Measurements from ENCODE around the gene SDHC.

Gene SDHC, protein sequence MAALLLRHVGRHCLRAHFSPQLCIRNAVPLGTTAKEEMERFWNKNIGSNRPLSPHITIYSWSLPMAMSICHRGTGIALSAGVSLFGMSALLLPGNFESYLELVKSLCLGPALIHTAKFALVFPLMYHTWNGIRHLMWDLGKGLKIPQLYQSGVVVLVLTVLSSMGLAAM

DNA sequence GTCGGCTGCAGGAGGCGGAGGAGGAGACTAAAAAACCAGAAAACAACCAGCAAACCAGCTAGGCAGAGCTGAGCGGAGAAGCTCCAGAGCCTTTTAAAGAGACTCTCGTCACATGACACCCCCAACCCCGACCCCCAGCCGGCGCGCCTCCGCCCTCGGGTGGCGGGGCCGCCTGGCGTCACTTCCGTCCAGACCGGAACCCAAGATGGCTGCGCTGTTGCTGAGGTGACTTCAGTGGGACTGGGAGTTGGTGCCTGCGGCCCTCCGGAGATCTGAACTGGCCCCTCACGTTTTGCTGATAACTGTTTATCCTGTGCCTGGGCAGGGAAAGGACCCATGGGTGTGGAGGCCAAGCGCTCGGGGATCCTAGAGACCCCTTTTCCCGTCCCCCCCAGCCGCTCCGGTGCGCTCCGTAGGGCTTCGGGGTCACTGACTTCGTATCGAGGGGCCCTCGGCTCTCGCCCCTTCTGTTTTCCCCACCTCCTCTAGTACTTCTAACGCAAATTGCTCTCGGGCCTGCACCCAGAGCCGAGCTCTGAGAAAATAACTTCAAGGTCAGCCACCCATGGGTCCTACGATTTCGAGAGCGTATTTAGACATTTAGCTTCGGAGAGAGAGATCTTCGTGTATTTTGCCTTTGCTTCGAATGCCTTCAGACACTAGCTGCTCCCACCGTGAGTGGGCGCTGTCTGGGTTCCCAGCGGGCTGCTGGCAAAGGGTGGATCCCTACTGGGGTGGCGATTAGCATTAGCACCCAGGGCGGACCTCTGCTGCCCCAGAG lies at the start of gene SDHC:
Gene SDHC (plus strand): TSS at position 181 of the 781 bp plus-strand sequence. CDS start 25 bp downstream, at position 206.
- peak; percentile 67 to 78 for DNase-seq (ENCODE audit: low read depth in 1 of 2, low spot score in 1 of 2)

DNA sequence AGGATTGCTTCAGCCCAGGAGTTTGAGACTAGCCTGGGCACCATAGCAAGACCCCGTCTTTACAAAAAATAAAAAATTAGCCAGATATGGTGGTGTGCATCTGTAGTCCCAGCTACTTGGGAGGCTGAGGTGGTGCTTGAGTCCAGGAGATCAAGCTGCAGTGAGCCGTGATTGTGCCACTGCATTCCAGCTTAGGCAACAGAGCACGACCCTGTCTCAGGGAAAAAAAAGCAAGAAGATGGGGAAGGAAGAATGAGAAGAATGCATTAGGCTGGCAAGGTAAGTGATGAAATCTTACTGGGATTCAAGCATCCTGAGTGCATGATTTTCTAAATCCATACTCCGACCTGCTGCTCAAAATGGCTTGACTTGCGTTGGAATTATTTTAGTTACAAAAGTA lies 48.9 kb upstream of the SDHC start:
- no peak for DNase-seq (ENCODE audit: low read depth in 1 of 2, low spot score in 1 of 2)

DNA sequence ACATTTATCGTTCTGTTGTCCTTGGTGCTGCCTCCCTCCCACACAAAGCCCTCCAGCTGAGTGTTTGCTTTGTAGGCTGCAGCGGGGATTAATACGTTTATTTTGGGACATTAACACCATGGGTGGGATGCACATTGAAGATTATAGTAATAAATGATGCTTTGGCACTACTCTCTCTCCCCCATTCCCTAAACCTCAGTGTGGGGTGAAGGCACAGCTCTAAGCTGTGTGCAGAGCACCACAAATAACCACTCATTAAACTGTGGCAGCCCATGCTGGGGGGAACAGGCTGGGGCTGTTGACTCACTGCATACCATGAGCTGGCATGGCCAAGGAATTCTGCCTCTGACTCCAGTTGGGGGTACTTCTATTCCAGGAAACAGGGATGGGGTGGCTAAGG lies 48.0 kb upstream of the SDHC start:
- DNase-seq (ENCODE audit: low read depth in 1 of 2, low spot score in 1 of 2), result no peak

DNA sequence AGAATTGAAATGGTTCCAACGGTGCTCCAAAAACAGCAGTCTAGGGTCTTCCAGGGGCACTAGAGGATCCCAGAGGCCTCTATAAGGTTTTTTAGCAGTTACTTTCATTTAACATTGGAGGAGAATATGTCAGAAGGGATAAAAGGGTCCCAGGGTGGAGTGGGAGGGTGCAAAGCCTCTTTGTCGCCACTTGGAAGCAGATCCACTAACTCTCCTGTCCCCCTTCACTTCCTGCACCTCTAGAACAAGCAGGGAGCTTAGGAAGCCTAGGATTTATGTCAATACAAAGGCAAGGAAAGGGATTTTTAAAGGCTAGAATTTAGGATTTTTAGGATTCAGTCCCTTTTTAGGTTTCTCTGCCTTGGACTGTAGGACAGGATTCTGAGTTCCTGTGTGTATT lies 47.3 kb upstream of the SDHC start:
- DNase-seq (ENCODE audit: low read depth in 1 of 2, low spot score in 1 of 2), result no peak

DNA sequence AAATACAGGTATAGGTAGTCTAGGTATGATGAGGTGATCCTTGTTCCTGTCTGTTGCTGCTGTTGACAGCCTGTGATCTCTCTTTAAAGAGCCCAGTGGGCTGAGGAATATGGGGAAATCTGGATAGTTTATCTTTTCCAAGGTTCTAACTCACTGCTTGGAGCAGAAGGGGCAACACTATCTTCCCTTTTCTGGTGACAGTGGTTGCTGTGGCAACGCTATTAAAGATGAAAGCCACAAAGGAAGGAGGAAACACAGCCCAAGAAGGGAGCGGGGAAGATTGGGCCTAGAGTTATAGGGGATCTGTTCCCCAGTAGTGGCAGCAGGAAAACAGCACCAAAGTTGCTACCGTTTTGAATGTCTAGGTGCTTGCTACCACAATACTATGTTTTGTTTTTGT lies 46.9 kb upstream of the SDHC start:
- no peak for DNase-seq (ENCODE audit: low read depth in 1 of 2, low spot score in 1 of 2)

DNA sequence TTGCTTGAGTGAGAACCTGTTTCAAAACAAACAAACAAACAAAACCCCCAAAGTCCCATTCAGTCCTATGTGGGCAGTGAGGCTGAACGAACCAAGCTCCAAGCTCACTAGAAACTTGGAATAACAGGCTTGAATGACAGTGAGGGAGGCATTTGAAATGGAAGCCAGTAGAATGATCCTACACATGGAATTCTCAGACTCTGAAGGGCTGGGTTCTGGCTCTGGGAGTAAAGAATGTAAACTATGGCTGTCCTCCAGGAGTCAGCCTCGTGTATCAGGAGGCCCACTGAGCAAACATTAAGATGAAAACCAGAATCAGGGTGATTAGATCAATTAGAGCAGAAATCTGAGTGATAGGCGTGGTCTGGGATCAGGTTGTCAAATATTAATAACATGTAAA lies 40.8 kb upstream of the SDHC start:
- no peak for DNase-seq (ENCODE audit: low read depth in 1 of 2, low spot score in 1 of 2)

DNA sequence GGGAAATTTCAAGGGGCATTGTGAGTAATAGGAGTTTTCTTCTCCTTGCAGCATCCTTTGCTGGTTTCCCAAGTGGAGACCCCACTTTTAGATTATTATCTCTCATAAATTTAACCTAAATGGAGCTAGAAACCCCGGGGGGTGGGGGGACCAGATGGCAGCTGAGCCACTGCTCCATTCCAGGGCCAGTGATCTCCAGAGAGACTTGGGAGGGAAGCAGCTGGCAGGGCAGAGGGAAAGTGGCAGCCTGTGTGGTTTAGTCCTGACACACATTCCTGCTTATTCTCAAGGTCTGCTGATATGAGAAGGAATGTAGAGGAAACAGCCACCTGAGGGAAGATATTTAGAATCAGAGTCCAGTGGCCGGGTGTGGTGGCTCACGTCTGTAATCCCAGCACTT lies 39.3 kb upstream of the SDHC start:
- no peak for DNase-seq (ENCODE audit: low read depth in 1 of 2, low spot score in 1 of 2)

DNA sequence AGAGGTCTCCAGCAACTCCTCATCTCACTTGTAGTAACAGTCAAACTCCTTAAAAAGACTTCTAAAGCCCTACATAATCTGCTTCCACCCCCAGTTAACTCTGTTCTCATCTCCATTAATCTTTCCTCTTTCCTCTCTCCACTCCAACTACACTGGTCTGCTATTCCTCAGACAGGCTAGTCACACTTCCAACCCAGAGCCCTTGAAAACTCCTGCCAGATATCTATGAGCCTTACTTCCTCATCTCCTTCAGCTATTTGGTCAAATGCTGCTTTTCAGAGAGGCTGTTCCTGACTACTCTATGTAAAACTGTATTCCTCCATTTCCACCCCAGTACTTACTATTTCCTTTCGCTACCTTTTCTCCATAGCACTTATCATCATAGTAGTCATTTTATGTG lies 31.2 kb upstream of the SDHC start:
- no peak for DNase-seq (ENCODE audit: low read depth in 1 of 2, low spot score in 1 of 2)

DNA sequence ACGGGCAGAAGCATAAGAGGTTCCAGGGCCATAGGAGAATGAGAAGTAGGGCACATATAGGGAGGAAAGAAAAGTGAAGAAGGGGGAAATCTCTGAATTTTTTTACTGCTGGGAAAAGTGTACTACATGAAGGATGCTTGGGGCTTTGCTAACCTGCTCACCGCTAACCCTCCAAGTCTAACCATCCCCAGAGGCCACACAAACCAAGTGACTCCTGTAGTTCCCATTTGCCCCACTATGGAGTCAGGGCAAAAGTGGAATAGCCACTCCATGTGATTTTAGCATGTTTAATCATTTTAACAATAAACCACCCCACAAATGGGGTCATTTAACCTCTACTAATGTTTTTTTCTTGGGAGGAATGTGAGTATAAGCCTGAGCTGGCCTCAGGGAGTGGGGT lies 29.1 kb upstream of the SDHC start:
- DNase-seq (ENCODE audit: low read depth in 1 of 2, low spot score in 1 of 2), result no peak

DNA sequence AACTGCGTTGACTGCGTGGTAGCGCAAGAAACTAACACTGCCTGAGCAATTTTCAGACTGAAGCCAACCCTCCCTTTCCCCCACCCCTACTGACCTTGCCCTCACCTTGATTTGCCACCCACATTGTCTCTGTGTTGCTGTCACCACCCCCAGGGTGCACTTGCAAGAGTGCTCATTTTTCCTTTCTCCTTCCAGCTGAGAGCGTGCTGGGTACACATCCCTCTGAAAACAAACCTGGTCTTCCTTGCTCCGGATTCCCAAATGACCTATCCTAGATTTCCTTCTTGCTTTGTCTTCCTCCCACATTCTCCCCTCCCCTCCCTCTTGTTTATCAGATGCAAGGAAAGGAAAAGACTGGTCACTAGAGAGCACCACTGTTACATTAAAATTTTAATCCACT lies 28.7 kb upstream of the SDHC start:
- DNase-seq (ENCODE audit: low read depth in 1 of 2, low spot score in 1 of 2), result no peak

DNA sequence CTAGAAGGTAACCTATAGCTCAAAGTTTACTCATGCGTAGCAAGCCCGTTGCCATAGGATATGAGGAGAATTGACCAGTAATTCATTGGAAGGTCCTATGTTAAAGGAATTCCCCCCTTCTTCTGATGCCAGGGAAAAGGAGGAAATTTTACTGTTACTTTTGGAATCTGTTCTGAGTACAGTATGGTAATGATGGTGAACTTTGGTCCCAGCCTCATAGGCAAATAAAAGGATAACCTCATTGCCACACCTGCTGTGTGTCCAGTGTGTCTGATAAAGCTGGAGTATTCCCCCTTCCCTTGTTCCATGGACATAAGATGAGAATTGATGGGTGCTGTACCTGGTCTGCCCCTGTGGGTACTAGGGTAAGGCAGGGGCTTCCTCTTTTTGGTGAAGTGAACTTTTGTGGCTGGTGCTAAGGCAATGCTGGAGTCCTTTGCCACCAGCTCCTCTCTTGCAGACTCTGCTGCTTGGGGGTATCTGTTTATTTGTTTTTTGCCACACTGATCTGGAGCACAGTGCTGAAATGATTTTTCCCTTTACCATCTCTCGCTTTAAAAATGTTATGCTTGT lies 26.6 kb upstream of the SDHC start:
- DNase-seq (ENCODE audit: low read depth in 1 of 2, low spot score in 1 of 2), result no peak

DNA sequence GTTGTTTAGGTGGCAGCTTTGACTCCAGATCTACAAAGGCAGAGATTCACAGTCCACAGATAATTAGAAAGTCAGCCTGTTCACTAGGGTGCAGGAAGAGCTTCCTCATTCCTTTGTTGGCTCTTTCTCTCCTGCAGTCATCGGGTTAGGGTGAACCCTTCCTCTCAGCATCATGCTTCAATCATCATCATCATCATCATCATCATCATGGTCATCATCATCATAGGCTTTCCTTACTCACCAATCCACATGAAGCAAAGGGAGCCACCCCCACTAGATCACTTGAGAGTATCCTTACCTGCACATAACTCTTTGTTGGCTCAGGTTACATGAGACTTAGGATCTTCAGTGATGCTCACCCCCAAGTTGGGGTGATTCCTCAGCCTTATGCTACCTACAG lies 23.4 kb upstream of the SDHC start:
- DNase-seq (ENCODE audit: low read depth in 1 of 2, low spot score in 1 of 2), result no peak

DNA sequence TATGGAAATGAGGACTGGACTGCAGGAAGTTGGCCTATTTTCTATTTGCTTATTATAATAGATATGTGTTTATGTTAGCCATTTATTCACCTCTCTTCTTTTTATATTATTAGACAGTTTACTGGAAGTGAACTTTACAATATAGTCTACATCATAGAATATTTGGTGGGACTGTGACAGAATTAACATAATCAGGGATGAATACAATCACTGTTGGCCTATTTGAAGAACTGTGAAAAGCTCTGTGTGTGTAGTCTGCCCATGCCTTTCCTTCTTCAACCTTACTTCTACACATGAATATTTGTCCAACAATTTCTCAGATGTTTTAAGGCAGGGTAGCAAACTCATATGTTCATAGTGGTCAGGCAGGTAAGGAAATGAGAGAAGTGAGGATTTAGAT lies 16.8 kb upstream of the SDHC start:
- DNase-seq (ENCODE audit: low read depth in 1 of 2, low spot score in 1 of 2), result no peak

DNA sequence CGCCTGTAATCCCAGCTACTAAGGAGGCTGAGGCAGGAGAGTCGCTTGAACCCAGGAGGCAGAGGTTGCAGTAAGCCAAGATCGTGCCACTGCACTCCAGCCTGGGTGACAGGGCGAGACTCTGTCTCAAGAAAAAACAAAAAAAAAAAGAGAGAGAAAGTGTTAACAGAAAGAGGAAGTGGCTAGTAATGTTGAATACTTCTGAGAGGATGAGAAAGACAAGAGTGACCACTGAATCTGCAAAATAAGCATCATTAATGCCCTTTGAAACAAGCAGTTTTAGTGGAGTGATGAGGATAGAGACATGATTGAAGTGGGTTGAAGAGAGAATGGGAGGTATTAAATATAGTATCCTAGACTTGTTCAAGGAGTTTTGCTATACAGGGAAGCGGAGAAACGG lies 16.1 kb upstream of the SDHC start:
- no peak for DNase-seq (ENCODE audit: low read depth in 1 of 2, low spot score in 1 of 2)

DNA sequence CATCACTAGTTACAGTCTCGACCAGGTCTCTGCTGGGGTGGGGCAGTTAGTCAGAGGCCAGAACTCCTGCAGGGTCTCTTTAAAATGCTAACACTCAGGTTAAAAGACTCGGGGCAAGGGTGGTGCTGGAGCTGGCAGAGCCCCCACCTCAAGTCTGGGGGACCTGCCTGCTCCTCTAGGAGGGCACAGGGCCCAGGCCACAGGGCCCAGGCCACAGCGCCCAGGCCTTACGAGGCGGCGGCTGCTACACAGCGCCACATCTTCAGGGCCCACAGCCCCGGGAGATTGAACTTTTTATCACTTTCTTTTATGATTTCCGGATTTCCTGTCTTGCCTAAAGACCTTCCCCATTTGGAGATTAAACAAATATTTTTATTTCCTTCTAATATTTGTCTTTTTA lies 14.8 kb upstream of the SDHC start:
- no peak for DNase-seq (ENCODE audit: low read depth in 1 of 2, low spot score in 1 of 2)

DNA sequence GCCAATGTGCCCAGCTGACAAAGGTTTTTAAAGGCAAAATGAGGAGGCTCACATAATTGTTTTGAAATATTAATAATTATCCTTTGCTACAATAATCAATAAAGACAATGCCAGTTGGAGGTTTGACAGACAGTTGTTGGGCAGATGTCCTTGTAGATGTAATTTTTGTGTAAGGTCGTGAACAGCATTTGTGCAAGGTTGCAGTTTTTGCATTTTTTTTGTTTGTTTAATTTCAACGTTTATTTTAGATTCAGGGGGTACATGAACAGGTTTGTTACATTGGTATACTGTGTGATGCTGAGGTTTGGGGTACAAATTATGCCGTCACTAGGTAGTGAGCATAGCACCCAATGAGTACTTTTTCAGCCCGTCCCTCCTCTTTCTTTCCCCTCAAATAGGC lies 13.7 kb upstream of the SDHC start:
- no peak for DNase-seq (ENCODE audit: low read depth in 1 of 2, low spot score in 1 of 2)

DNA sequence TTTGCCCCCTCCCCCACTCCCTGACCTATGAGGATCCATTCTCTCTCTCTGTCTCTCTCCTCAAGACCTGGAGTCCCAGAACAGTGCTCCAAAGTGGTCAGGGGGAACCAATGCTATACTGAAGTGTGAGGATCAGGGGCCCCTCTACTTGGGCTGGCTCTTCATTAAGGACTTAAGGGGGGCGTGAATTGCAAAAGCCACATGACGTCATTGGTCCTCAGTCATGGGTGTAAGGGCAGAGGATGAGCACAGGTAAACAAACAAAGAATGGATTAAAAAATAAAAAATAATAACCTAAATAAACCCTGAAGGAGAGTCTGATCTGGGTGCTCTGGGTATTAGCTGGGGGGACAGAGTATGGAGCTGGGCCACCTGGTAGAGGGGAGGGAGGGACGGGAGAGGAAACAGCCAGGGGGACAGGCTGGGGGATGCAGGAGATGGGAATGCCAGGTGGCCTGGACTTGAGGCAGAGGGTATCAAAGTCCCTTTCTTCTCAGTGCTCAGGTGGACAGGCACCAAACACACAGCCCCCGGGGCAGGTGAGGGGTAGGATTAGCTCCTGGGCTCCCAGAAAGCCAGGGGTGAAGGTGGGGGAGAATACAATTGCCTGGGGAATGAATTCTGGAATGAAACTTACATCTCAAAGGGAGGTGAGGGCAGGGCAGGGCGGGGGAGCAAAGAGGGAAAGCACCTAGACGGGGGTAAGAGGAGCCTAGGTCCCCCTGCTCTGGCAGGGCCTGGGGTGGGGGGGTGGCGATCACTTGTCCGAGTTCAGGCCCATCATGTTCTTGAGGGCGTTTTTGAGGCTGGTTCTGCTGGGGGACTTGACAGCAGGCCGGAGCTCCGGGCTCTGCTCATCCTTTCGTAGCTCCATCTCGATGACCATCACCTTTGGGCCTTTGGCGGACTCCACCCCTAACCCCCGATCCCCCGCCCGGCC lies 9.0 kb upstream of the SDHC start:
- no peak for DNase-seq (ENCODE audit: low read depth in 1 of 2, low spot score in 1 of 2)

DNA sequence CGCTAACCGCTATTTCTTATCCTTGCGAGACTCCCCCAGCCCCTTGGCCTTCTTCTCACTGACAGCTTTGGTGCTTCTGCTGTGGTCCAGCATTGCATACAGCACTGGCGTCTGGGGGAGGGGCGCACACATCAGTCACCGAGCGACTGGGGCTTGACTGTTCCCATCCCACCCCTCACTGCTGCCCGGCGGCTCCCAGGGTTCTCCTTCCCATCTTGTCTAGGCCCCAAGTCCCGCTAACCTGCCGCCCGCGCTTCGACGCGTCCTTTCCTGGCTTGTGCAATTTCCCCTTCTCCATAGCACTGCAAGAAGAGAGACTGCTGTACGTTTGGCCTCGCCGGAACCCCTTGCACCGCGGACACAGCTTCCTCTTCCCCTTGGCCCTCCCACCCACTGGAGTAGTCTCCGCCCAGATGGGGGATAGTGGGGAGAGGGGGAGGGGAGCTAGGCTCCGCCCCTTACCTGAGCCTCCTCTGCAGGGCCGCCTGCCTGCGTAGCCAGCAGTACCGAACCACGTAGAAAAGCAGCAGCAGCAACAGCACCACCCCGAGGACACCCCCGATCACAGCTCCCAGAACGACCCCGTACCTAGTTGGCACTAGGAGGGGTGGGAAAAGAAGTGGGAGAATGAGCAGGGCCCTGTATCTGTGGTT lies 8.2 kb upstream of the SDHC start:
- peak; percentile 58 to 68 for DNase-seq (ENCODE audit: low read depth in 1 of 2, low spot score in 1 of 2)

DNA sequence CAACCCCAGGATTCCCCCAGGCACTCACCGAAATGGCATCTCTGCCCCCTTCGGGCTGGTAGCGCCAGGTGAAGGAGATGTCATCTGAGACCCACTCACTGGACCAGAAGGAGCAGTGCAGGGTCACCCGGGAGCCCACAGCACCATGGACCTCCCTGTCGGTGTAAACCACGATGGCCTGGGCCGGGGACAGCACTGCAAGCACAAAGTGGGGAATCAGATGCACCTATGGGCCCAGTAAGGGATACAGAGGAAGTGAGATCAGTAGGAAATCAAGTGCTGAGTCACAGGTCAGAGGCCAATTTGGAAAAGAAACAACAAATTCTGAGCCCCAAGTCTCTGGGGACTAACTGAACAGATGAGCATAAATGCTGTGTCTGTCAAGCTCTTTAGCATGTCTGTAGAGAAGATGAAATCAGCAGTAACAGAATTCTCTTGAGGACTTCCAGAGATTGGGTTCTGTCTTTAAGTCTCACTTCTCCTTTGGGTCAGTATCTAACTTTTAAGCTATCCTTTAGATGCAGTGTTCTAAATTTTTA lies 6.9 kb upstream of the SDHC start:
- DNase-seq (ENCODE audit: low read depth in 1 of 2, low spot score in 1 of 2), result no peak

DNA sequence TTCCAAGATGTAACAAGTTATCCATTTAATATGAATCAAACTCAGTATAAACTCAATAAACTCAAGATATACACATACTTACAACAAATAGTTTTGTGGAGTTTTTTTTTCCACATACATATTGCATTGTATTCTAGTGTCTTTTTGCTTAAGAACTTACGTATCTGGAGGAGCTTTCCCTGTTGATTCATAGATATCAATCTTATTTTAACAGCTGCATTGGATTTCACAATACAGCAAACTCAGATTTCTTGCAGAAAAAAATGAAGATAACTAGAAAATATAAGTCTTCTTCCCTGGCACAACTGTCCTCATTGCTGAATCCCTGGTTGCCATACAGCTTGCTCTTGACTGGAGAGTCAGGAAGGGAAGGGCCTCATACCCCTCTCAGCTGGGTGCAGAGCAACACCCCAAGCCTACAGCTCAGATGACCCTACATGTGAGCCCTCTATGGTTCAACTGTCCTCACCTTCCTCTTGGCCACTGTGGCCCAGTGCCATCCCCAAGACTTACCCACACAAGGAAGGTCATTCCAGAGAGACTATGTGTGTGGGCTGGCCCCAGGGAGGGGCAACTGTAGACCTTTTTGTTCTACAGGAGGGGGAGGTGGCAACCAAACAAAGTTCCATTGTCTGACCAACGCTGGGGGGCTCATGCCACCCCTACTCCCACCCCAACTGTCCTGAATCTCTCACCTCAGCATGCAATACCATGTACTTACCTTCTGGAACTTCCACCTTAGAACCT lies 6.1 kb upstream of the SDHC start:
- DNase-seq (ENCODE audit: low read depth in 1 of 2, low spot score in 1 of 2), result no peak
